ENCODE results near the gene SORBS2.

- TF ChIP-seq, protein P1, sequence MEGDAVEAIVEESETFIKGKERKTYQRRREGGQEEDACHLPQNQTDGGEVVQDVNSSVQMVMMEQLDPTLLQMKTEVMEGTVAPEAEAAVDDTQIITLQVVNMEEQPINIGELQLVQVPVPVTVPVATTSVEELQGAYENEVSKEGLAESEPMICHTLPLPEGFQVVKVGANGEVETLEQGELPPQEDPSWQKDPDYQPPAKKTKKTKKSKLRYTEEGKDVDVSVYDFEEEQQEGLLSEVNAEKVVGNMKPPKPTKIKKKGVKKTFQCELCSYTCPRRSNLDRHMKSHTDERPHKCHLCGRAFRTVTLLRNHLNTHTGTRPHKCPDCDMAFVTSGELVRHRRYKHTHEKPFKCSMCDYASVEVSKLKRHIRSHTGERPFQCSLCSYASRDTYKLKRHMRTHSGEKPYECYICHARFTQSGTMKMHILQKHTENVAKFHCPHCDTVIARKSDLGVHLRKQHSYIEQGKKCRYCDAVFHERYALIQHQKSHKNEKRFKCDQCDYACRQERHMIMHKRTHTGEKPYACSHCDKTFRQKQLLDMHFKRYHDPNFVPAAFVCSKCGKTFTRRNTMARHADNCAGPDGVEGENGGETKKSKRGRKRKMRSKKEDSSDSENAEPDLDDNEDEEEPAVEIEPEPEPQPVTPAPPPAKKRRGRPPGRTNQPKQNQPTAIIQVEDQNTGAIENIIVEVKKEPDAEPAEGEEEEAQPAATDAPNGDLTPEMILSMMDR (IDR thresholded peaks at IDR 0.05; ENCODE audit: extremely low read depth in 1 of 2, insufficient read depth in 1 of 2, low read depth in 1 of 2, low read length in 2 of 2), result no peak
- no peak for TF ChIP-seq POLR2A (IDR thresholded peaks at IDR 0.05; ENCODE audit: low read depth, low read length)
- no peak for TF ChIP-seq EZH2 (IDR thresholded peaks at IDR 0.05; ENCODE audit: borderline replicate concordance, low read depth, low read length, severe bottlenecking)
- TF ChIP-seq MAX (IDR thresholded peaks at IDR 0.05; ENCODE audit: insufficient read depth, insufficient read length), result no peak
- no peak for TF ChIP-seq POLR2AphosphoS5 (IDR thresholded peaks at IDR 0.05; ENCODE audit: insufficient read depth, low read depth, low read length)
- TF ChIP-seq JUN (IDR thresholded peaks at IDR 0.05; ENCODE audit: borderline replicate concordance, insufficient read depth, insufficient read length, low read depth), result no peak
- TF ChIP-seq MYC (IDR thresholded peaks at IDR 0.05; ENCODE audit: low read depth, low read length), result no peak
- TF ChIP-seq GATA2 (IDR thresholded peaks at IDR 0.05; ENCODE audit: insufficient read depth, insufficient read length, low read depth, low read length), result no peak
- no peak for TF ChIP-seq FOS (IDR thresholded peaks at IDR 0.05; ENCODE audit: borderline replicate concordance, insufficient read depth, low read length)
Measured at GRCh38 chr4:185560316-185560715, 251.7 kb downstream of the SORBS2 start.

Data from endothelial cell of umbilical vein (primary cell).